H1 (cell line): Measurements from ENCODE around the gene MYH6. TPM values are rescaled to one million over a fixed set of nuclear protein-coding genes. Genes with fewer than 3 reads are reported as not detected.

Source experiments
- CTCF ChIA-PET: fragments of 300-600 bp; sonication (Branson Sonifier 250); formaldehyde crosslinking; loops from one replicate; lab custom pipeline; 2021; ENCODE audit not compliant: partially characterized antibody; lab: Charles Lee
- POLR2A ChIA-PET: fragments of 300-600 bp; sonication (Branson Sonifier 250); formaldehyde crosslinking; loops from one replicate; lab custom pipeline; 2021; ENCODE audit warnings: inconsistent platforms; ENCODE audit not compliant: partially characterized antibody; lab: Charles Lee
- DNase-seq, 2 experiments: peaks; one replicate each; pipeline versions ENCODE4 v3.0.0 to v3.0.0-alpha.2; 2010 to 2022; ENCODE audit warnings: low spot score in 2 of 2, low read depth in 1 of 2, mixed read lengths in 1 of 2
- FAIRE-seq: peaks from 2 replicates; lab custom pipeline; 2011; peaks lifted over from hg19 to GRCh38; lab: Jason Lieb, UNC
- H2AFZ ChIP-seq: 2 replicates; pipeline ENCODE4 v1.8.1; 2012; ENCODE audit warnings: low read length, inconsistent platforms
- H2AK5ac ChIP-seq: 2 replicates; pipeline ENCODE4 v1.6.1; 2013; ENCODE audit warnings: low read depth, low read length
- H2BK120ac ChIP-seq: replicated peaks from 2 replicates; pipeline ENCODE3; 2013; ENCODE audit warnings: low read depth, low read length, inconsistent platforms
- H2BK12ac ChIP-seq: 2 replicates; pipeline ENCODE4 v1.6.1; 2013; ENCODE audit warnings: low read depth, low read length
- H2BK15ac ChIP-seq: 2 replicates; pipeline ENCODE4 v1.6.1; 2013; ENCODE audit warnings: low read length
- H2BK20ac ChIP-seq: 2 replicates; pipeline ENCODE4 v1.6.1; 2013; ENCODE audit warnings: low read length
- H2BK5ac ChIP-seq: 2 replicates; pipeline ENCODE4 v1.6.1; 2013; ENCODE audit warnings: low read depth, low read length
- H3K14ac ChIP-seq: 2 replicates; pipeline ENCODE4 v1.6.1; 2013; ENCODE audit warnings: inconsistent platforms; ENCODE audit not compliant: insufficient read length
- H3K18ac ChIP-seq: 2 replicates; pipeline ENCODE4 v1.6.1; 2013; ENCODE audit warnings: low read length; ENCODE audit errors: extremely low read depth
- H3K23ac ChIP-seq: 2 replicates; pipeline ENCODE4 v1.6.1; 2013; ENCODE audit warnings: inconsistent platforms; ENCODE audit not compliant: insufficient read length
- H3K23me2 ChIP-seq: 2 replicates; pipeline ENCODE4 v1.6.1; 2013; ENCODE audit warnings: low read depth, low read length
- H3K27ac ChIP-seq: 2 replicates; pipeline ENCODE4 v1.6.1; 2011; ENCODE audit warnings: low read depth, low read length, inconsistent platforms
- H3K27me3 ChIP-seq, 4 experiments: replicated peaks in 1 of 4; 1 replicate in 1 of 4; 2 replicates in 3 of 4; pipeline versions ENCODE4 v1.6.1 to v1.8.1; 2011 to 2013; ENCODE audit warnings: low read length in 3 of 4, mild to moderate bottlenecking in 3 of 4, inconsistent platforms in 2 of 4, mixed read lengths in 2 of 4, moderate library complexity in 1 of 4; ENCODE audit not compliant: control insufficient read depth in 3 of 4, insufficient read depth in 3 of 4; ENCODE audit errors: extremely low read depth in 1 of 4
- H3K36me3 ChIP-seq, 4 experiments: 2 replicates each; pipeline versions ENCODE4 v1.6.1 to v1.8.1; 2011 to 2013; ENCODE audit warnings: mild to moderate bottlenecking in 4 of 4, low read length in 3 of 4, moderate library complexity in 2 of 4, control low read depth in 1 of 4, inconsistent platforms in 1 of 4; ENCODE audit not compliant: insufficient read depth in 4 of 4, control insufficient read depth in 2 of 4
- H3K4ac ChIP-seq: replicated peaks from 2 replicates; pipeline ENCODE3; 2013; ENCODE audit warnings: low read length, low read depth, mixed read lengths, inconsistent platforms; ENCODE audit not compliant: insufficient read length
- H3K4me1 ChIP-seq, 4 experiments: replicated peaks in 1 of 4; 1 replicate in 1 of 4; 2 replicates in 3 of 4; pipeline versions ENCODE4 v1.6.1 to v1.8.1; 2011 to 2013; ENCODE audit warnings: low read length in 3 of 4, inconsistent platforms in 2 of 4, mixed read lengths in 1 of 4; ENCODE audit not compliant: insufficient read depth in 4 of 4, control insufficient read depth in 3 of 4
- H3K4me2 ChIP-seq, 2 experiments: 2 replicates each; pipeline versions ENCODE4 v1.6.1 to v1.8.1; 2011 to 2013; ENCODE audit warnings: low read depth in 2 of 2, low read length in 2 of 2, control low read depth in 1 of 2, inconsistent platforms in 1 of 2, mild to moderate bottlenecking in 1 of 2; ENCODE audit not compliant: insufficient read depth in 1 of 2
- H3K4me3 ChIP-seq, 4 experiments: fragments of 200-600, 300-600 bp in 1 of 4; sonication (generic), shearing (Covaris generic), sonication (Bioruptor Twin) in 1 of 4; 2 replicates each; pipeline versions ENCODE4 v1.5.1 to v1.8.1; 2011 to 2016; ENCODE audit warnings: low read length in 4 of 4, low read depth in 3 of 4, control low read depth in 2 of 4, inconsistent platforms in 2 of 4, mild to moderate bottlenecking in 2 of 4, mixed read lengths in 1 of 4, moderate library complexity in 1 of 4; ENCODE audit not compliant: insufficient read depth in 2 of 4; ENCODE audit errors: extremely low read depth in 1 of 4
- H3K56ac ChIP-seq: replicated peaks from 2 replicates; pipeline ENCODE3; 2013; ENCODE audit warnings: low read depth, mild to moderate bottlenecking, mixed read lengths, low read length, inconsistent platforms; ENCODE audit not compliant: insufficient read length
- H3K79me1 ChIP-seq: 2 replicates; pipeline ENCODE4 v1.6.1; 2013; ENCODE audit warnings: low read depth, low read length, control low read depth
- H3K79me2 ChIP-seq, 2 experiments: 2 replicates each; pipeline versions ENCODE4 v1.6.1 to v1.8.1; 2012 to 2013; ENCODE audit warnings: low read length in 2 of 2, mild to moderate bottlenecking in 2 of 2, inconsistent platforms in 1 of 2; ENCODE audit not compliant: insufficient read depth in 2 of 2, control insufficient read depth in 1 of 2
- H3K9ac ChIP-seq, 4 experiments: replicated peaks in 1 of 4; 1 replicate in 1 of 4; 2 replicates in 3 of 4; pipeline versions ENCODE4 v1.6.1 to v1.8.1; 2011 to 2013; ENCODE audit warnings: low read depth in 3 of 4, low read length in 3 of 4, control low read depth in 2 of 4, mild to moderate bottlenecking in 2 of 4, moderate library complexity in 2 of 4, inconsistent platforms in 1 of 4; ENCODE audit errors: extremely low read depth in 1 of 4
- H3K9me3 ChIP-seq, 2 experiments: 2 replicates each; pipeline versions ENCODE4 v1.6.1 to v1.8.1; 2012 to 2013; ENCODE audit warnings: mild to moderate bottlenecking in 2 of 2, moderate library complexity in 2 of 2, control low read depth in 1 of 2, inconsistent platforms in 1 of 2, low read depth in 1 of 2, low read length in 1 of 2, mixed read lengths in 1 of 2; ENCODE audit not compliant: insufficient read depth in 2 of 2
- H4K20me1 ChIP-seq, 2 experiments: replicated peaks in 1 of 2; 2 replicates each; pipeline versions ENCODE3 to v1.8.1; 2011 to 2013; ENCODE audit warnings: inconsistent platforms in 2 of 2, low read length in 2 of 2, mild to moderate bottlenecking in 1 of 2; ENCODE audit not compliant: insufficient read depth in 2 of 2, control insufficient read depth in 1 of 2
- H4K5ac ChIP-seq: 2 replicates; pipeline ENCODE4 v1.6.1; 2013; ENCODE audit warnings: low read length, low read depth, mixed read lengths, inconsistent platforms; ENCODE audit not compliant: insufficient read length
- H4K8ac ChIP-seq: 2 replicates; pipeline ENCODE4 v1.8.0; 2013; ENCODE audit warnings: mild to moderate bottlenecking, moderate library complexity, low read length, inconsistent platforms; ENCODE audit not compliant: insufficient read depth; ENCODE audit errors: extremely low read depth
- H4K91ac ChIP-seq: replicated peaks from 2 replicates; pipeline ENCODE3; 2013; ENCODE audit warnings: low read length, mixed read lengths, inconsistent platforms; ENCODE audit not compliant: insufficient read length
- CREB1 ChIP-seq: IDR thresholded peaks from 2 replicates; pipeline ENCODE4 v1.6.1; 2012; ENCODE audit warnings: inconsistent platforms
- CTBP2 ChIP-seq: IDR thresholded peaks from 2 replicates; pipeline ENCODE4 v1.7.0; 2011; ENCODE audit warnings: borderline replicate concordance, mild to moderate bottlenecking, moderate library complexity, mixed read lengths, low read length; ENCODE audit not compliant: insufficient read depth, insufficient read length
- FOSL1 ChIP-seq: IDR thresholded peaks from 2 replicates; pipeline ENCODE4 v1.6.1; 2011; ENCODE audit warnings: mild to moderate bottlenecking, low read depth, low read length, moderate library complexity; ENCODE audit not compliant: insufficient read depth
- HDAC2 ChIP-seq, 2 experiments: fragments of 300-600 bp in 1 of 2; sonication (generic) in 1 of 2; IDR thresholded peaks; 2 replicates each; pipeline ENCODE4 v1.6.1; 2011 to 2012; ENCODE audit warnings: low read depth in 2 of 2, low read length in 2 of 2, mild to moderate bottlenecking in 2 of 2, moderate library complexity in 2 of 2, borderline replicate concordance in 1 of 2, inconsistent platforms in 1 of 2
- HDAC6 ChIP-seq: IDR thresholded peaks from one replicate; pipeline ENCODE4 v1.7.1; 2012; ENCODE audit warnings: low read depth, mild to moderate bottlenecking, inconsistent platforms, low read length, moderate library complexity
- POLR2AphosphoS5 ChIP-seq: IDR thresholded peaks from 2 replicates; pipeline ENCODE4 v1.6.1; 2011; ENCODE audit warnings: low read depth, low read length
- RAD21 ChIP-seq, 2 experiments: IDR thresholded peaks in 1 of 2; conservative IDR thresholded peaks in 1 of 2; 2 replicates each; pipeline ENCODE4 v1.6.1; 2011; ENCODE audit warnings: low read depth in 2 of 2, low read length in 2 of 2, improper control_type of control experiment in 1 of 2, inconsistent platforms in 1 of 2, mild to moderate bottlenecking in 1 of 2, moderate library complexity in 1 of 2
- SAP30 ChIP-seq: fragments of 300-600 bp; sonication (generic); IDR thresholded peaks from 2 replicates; pipeline ENCODE4 v1.7.1; 2012; ENCODE audit warnings: low read length, moderate library complexity, mild to moderate bottlenecking, inconsistent platforms; ENCODE audit not compliant: insufficient read depth, insufficient replicate concordance
- TEAD4 ChIP-seq: IDR thresholded peaks from 2 replicates; pipeline ENCODE4 v1.6.1; 2012; ENCODE audit warnings: low read depth, low read length, inconsistent platforms, mixed read lengths
- ZNF274 ChIP-seq: IDR thresholded peaks from 2 replicates; pipeline ENCODE4 v1.7.0; 2012; ENCODE audit warnings: low read length, borderline replicate concordance; ENCODE audit errors: extremely low read depth
- WGBS, 2 experiments: shearing (Covaris generic) in 1 of 2; methylation state at CpG; one replicate each; pipeline versions ENCODE4 v1.1.6 to v1.1.7; 2013 to 2015; ENCODE audit warnings: low lambda C conversion rate in 2 of 2, mixed read lengths in 2 of 2, inconsistent platforms in 1 of 2, low coverage in 1 of 2, missing lambda C conversion rate in 1 of 2; ENCODE audit not compliant: insufficient replicate concordance in 2 of 2, insufficient coverage in 1 of 2, insufficient read length in 1 of 2; ENCODE audit errors: extremely low coverage in 1 of 2, missing lambda C conversion rate in 1 of 2; 5-methylcytosine and 5-hydroxymethylcytosine counted together
- polyA plus RNA-seq, 7 experiments: library from polyadenylated mRNA; depleted of rRNA in 3 of 7; stranded (reverse) in 5 of 7; unstranded in 2 of 7; fragments of >200 nt in 5 of 7; fragments of 200-250 nt in 2 of 7; gene quantifications; 1 replicate in 5 of 7; 2 replicates in 1 of 7; 4 replicates in 1 of 7; pipeline versions ENCODE4 v1.2.1 to v1.2.3, GENCODE V29; 2011 to 2013; ENCODE audit warnings: missing spikeins in 2 of 7, mixed read lengths in 2 of 7
- total RNA-seq: library from RNA; stranded (reverse); fragmentation: NEBNext Ultra II Directional; extraction: Animal tissue kit (Norgen Biotek cat#: 25700); gene quantifications from 2 replicates; pipeline ENCODE4 v1.2.1, GENCODE V29; 2021
- TF ChIP-seq, protein P1 (sequence below): IDR thresholded peaks from 2 replicates; pipeline ENCODE4 v1.6.1; 2011; ENCODE audit warnings: low read length, improper control_type of control experiment

MYH6 gene
- total and polyA plus RNA-seq, 2 of the 8 experiments (the other 6 are each of a cell fraction or from before 2014, with no cell fraction given): 0.03 TPM; not detected in 1

- Histone ChIP-seq H4K91ac (no peak overlapping the region), H3K9ac (no peak overlapping the region), H3K4me2 (no peak overlapping the region), H3K27ac (no peak overlapping the region), H3K9me3 (no peaks in the 10 kb centered on the region), H4K20me1 (peaks cover 0 to 4% of the 10 kb centered on the region in 2 experiments), H3K4ac (no peak overlapping the region), H3K4me3 (no peak overlapping the region), H4K8ac (no peak overlapping the region), H2BK15ac (no peak overlapping the region), H3K56ac (no peak overlapping the region), H2BK12ac (no peak overlapping the region), H3K36me3 (peaks cover 0 to 22% (median 9%) of the 10 kb centered on the region in 4 experiments; a peak in 4 of 8 replicates), H3K27me3 (peaks cover 0 to 12% (median 8%) of the 10 kb centered on the region in 4 experiments; a peak in 6 of 7 replicates), H2BK120ac (no peak overlapping the region), H3K14ac (no peak overlapping the region), H3K4me1 (peaks cover 0 to 3% (median 2%) of the 10 kb centered on the region in 4 experiments; a peak in 4 of 7 replicates), H2AFZ (no peak overlapping the region), H3K23ac (no peak overlapping the region), H3K18ac (no peak overlapping the region), H2BK5ac (no peak overlapping the region), H3K79me2 (no peaks in the 10 kb centered on the region), H3K23me2 (peaks cover 10% of the 10 kb centered on the region), H3K79me1 (no peaks in the 10 kb centered on the region), H4K5ac (no peak overlapping the region), H2BK20ac (no peak overlapping the region), H2AK5ac (no peak overlapping the region)
- DNase-seq: no peak
- POLR2A ChIA-PET: interaction anchor here (0.6 to 1.1 kb wide), 2 partner anchors 9 to 519 kb away, joined by 3 read pairs; partner anchors contain the start of gene MMP14
- no peak for FAIRE-seq
- WGBS, 2 experiments: 98% methylated on average over 6 of the region's 6 CpGs; no CpG with 5 or more reads in 1 of the 2 experiments
- CTCF ChIA-PET: interaction anchor here (0.9 to 20.9 kb wide), 6 partner anchors 8 to 55 kb away, joined by 3 to 333 read pairs (median 20); partner anchors contain the start of genes CMTM5 and IL25
- no peak for TF ChIP-seq FOSL1
- TF ChIP-seq TEAD4: no peak
- no peak for TF ChIP-seq ZNF274
- TF ChIP-seq SAP30: no peak
- TF ChIP-seq, protein P1, sequence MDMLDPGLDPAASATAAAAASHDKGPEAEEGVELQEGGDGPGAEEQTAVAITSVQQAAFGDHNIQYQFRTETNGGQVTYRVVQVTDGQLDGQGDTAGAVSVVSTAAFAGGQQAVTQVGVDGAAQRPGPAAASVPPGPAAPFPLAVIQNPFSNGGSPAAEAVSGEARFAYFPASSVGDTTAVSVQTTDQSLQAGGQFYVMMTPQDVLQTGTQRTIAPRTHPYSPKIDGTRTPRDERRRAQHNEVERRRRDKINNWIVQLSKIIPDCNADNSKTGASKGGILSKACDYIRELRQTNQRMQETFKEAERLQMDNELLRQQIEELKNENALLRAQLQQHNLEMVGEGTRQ: no peak
- TF ChIP-seq CTBP2: no peak
- no peak for TF ChIP-seq HDAC2 (IDR thresholded peaks at IDR 0.05; ENCODE audit: borderline replicate concordance in 1 of 2, low read depth in 2 of 2, low read length in 2 of 2)
- no peak for TF ChIP-seq HDAC6
- no peak for TF ChIP-seq RAD21 (IDR thresholded peaks at IDR 0.05 in 1 of 2, conservative IDR thresholded peaks at IDR 0.05 in 1 of 2; ENCODE audit: low read depth in 2 of 2, low read length in 2 of 2)
- TF ChIP-seq POLR2AphosphoS5: no peak
- no peak for TF ChIP-seq CREB1
Measured at GRCh38 chr14:23355871-23356435, 52.1 kb downstream of the MYH6 start.
